ENCODE data around the gene MYL6. TPM values are rescaled to one million over a fixed set of nuclear protein-coding genes. Genes with fewer than 3 reads are reported as not detected.

Gene MYL6
- total and polyA plus RNA-seq, 9 of the 15 experiments (the other 6 are each of a cell fraction or from before 2014, with no cell fraction given): 557 to 1,664 (median 958) TPM

DNA sequence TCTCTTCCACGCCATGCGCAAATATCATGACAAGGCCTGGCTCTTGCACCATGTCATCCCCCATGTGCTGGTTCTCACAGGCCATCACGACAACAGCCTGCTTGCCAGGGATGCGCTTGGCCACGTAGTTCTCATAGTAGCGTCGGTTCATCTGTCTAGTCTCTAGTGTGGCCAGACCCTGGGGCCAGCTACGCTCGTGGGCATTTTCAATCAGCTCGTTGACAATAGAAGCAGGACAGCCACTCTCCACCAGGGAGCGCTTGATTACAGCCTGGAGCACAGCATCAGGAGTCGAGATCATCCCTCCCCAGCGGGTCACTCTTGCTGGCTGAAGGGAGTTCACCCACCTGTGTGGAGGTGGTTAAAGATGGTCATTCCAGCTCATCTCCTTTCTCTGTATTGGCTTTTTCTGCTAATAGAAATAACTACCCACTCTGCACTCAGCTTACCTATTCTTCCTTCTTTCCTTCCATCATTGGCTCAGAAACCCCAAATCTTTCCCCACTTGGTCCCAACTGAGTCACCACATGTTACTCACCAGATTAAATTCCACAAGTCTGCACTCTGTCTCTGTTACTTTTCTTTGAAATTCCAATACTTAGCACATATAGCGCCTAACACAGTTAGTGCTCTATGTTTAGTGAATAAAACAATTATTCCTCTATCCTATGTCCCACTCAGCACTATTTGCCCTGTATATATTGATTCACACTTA, 48.5 kb downstream of the MYL6 start (continued):
- TF ChIP-seq, protein P1, sequence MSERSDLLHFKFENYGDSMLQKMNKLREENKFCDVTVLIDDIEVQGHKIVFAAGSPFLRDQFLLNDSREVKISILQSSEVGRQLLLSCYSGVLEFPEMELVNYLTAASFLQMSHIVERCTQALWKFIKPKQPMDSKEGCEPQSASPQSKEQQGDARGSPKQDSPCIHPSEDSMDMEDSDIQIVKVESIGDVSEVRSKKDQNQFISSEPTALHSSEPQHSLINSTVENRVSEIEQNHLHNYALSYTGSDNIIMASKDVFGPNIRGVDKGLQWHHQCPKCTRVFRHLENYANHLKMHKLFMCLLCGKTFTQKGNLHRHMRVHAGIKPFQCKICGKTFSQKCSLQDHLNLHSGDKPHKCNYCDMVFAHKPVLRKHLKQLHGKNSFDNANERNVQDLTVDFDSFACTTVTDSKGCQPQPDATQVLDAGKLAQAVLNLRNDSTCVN (CRISPR knock-in tag; IDR thresholded peaks at IDR 0.05): no peak
- TF ChIP-seq SREBF1 (IDR thresholded peaks at IDR 0.05; ENCODE audit: borderline replicate concordance, low read depth, low read length): no peak
- TF ChIP-seq, protein P2, sequence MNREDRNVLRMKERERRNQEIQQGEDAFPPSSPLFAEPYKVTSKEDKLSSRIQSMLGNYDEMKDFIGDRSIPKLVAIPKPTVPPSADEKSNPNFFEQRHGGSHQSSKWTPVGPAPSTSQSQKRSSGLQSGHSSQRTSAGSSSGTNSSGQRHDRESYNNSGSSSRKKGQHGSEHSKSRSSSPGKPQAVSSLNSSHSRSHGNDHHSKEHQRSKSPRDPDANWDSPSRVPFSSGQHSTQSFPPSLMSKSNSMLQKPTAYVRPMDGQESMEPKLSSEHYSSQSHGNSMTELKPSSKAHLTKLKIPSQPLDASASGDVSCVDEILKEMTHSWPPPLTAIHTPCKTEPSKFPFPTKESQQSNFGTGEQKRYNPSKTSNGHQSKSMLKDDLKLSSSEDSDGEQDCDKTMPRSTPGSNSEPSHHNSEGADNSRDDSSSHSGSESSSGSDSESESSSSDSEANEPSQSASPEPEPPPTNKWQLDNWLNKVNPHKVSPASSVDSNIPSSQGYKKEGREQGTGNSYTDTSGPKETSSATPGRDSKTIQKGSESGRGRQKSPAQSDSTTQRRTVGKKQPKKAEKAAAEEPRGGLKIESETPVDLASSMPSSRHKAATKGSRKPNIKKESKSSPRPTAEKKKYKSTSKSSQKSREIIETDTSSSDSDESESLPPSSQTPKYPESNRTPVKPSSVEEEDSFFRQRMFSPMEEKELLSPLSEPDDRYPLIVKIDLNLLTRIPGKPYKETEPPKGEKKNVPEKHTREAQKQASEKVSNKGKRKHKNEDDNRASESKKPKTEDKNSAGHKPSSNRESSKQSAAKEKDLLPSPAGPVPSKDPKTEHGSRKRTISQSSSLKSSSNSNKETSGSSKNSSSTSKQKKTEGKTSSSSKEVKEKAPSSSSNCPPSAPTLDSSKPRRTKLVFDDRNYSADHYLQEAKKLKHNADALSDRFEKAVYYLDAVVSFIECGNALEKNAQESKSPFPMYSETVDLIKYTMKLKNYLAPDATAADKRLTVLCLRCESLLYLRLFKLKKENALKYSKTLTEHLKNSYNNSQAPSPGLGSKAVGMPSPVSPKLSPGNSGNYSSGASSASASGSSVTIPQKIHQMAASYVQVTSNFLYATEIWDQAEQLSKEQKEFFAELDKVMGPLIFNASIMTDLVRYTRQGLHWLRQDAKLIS (CRISPR knock-in tag; IDR thresholded peaks at IDR 0.05): no peak
- no peak for TF ChIP-seq TOE1 (IDR thresholded peaks at IDR 0.05; ENCODE audit: borderline replicate concordance)
- TF ChIP-seq TOE1 (CRISPR knock-in tag; IDR thresholded peaks at IDR 0.05; ENCODE audit: borderline replicate concordance, low read depth): no peak
- TF ChIP-seq ZNF436 (CRISPR knock-in tag; IDR thresholded peaks at IDR 0.05): no peak
- TF ChIP-seq, protein P3, sequence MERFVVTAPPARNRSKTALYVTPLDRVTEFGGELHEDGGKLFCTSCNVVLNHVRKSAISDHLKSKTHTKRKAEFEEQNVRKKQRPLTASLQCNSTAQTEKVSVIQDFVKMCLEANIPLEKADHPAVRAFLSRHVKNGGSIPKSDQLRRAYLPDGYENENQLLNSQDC (CRISPR knock-in tag; IDR thresholded peaks at IDR 0.05): no peak
- no peak for TF ChIP-seq ZNF212 (CRISPR knock-in tag; IDR thresholded peaks at IDR 0.05)
- TF ChIP-seq, protein P4, sequence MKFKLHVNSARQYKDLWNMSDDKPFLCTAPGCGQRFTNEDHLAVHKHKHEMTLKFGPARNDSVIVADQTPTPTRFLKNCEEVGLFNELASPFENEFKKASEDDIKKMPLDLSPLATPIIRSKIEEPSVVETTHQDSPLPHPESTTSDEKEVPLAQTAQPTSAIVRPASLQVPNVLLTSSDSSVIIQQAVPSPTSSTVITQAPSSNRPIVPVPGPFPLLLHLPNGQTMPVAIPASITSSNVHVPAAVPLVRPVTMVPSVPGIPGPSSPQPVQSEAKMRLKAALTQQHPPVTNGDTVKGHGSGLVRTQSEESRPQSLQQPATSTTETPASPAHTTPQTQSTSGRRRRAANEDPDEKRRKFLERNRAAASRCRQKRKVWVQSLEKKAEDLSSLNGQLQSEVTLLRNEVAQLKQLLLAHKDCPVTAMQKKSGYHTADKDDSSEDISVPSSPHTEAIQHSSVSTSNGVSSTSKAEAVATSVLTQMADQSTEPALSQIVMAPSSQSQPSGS (CRISPR knock-in tag; IDR thresholded peaks at IDR 0.05): no peak
- TF ChIP-seq, protein P5, sequence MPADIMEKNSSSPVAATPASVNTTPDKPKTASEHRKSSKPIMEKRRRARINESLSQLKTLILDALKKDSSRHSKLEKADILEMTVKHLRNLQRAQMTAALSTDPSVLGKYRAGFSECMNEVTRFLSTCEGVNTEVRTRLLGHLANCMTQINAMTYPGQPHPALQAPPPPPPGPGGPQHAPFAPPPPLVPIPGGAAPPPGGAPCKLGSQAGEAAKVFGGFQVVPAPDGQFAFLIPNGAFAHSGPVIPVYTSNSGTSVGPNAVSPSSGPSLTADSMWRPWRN (IDR thresholded peaks at IDR 0.05; ENCODE audit: low read depth): no peak
- no peak for TF ChIP-seq ZNF143 (CRISPR knock-in tag; IDR thresholded peaks at IDR 0.05)
- no peak for TF ChIP-seq ETS2 (tag; IDR thresholded peaks at IDR 0.05; ENCODE audit: borderline replicate concordance, poor library complexity, severe bottlenecking)
- no peak for TF ChIP-seq CBX2 (IDR thresholded peaks at IDR 0.05; ENCODE audit: insufficient read depth, low read length, poor library complexity, severe bottlenecking)
- TF ChIP-seq ZFP1 (CRISPR knock-in tag; IDR thresholded peaks at IDR 0.05): no peak
- TF ChIP-seq TAF7 (tag; IDR thresholded peaks at IDR 0.05): no peak
- peak; percentile 30; the same call in 1 of the 2 replicates for TF ChIP-seq JUND (IDR thresholded peaks at IDR 0.05; ENCODE audit: borderline replicate concordance, low read depth, low read length)
- TF ChIP-seq JUND (tag; IDR thresholded peaks at IDR 0.05; ENCODE audit: borderline replicate concordance, low read depth, low read length): no peak
- TF ChIP-seq HEY1 (CRISPR knock-in tag; IDR thresholded peaks at IDR 0.05; ENCODE audit: borderline replicate concordance): no peak
- TF ChIP-seq PHB (CRISPR knock-in tag; IDR thresholded peaks at IDR 0.05): no peak
- no peak for TF ChIP-seq MCM5 (IDR thresholded peaks at IDR 0.05; ENCODE audit: low read depth)
- TF ChIP-seq ZNF717 (CRISPR knock-in tag; IDR thresholded peaks at IDR 0.05): no peak

Measured in K562 (cell line).